Left hindlimb (tissue), 1 donor: Measurements from ENCODE around the gene UBAC2.
A peak's percentile ranks its signal among the peaks of the same experiment; 100 is the strongest.
"Not testable (repeated sequence)": the region's sequence is repeated elsewhere in the genome, so short reads cannot be mapped to it uniquely, and the experiment has no call there.

Source experiments
- DNase-seq: peaks from one replicate; pipeline ENCODE4 v3.0.0-alpha.2; 2018

The UBAC2 gene

DNA sequence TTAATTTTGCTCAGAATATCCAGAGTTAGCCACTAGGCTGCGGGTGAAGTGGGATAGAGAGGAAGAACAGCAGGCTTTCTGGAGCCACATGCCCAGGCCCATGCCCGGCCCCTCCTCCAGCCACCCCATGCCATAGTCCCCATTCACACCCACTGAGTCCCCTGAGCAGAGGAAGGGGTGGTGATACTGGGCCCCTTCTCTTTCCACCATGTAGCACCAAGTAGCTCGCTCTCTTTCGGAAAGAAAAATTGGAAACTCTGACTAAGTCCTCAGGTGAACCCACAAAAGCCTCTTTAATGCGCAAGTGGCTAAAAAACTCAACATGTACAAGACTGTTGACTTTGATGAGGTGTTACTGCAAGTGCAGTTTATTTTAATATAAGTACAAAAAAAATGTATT is 183.3 kb downstream of the UBAC2 start:
- DNase-seq: no peak

GRCh38 chr13:99384468-99384867 is 183.8 kb downstream of the UBAC2 start:
- no peak for DNase-seq

GRCh38 chr13:99385161-99385560 is 184.5 kb downstream of the UBAC2 start:
- no peak for DNase-seq

GRCh38 chr13:99385940-99386339 is 185.3 kb downstream of the UBAC2 start:
- no peak for DNase-seq

GRCh38 chr13:99386495-99386894 is 185.8 kb downstream of the UBAC2 start:
- no peak for DNase-seq

DNA sequence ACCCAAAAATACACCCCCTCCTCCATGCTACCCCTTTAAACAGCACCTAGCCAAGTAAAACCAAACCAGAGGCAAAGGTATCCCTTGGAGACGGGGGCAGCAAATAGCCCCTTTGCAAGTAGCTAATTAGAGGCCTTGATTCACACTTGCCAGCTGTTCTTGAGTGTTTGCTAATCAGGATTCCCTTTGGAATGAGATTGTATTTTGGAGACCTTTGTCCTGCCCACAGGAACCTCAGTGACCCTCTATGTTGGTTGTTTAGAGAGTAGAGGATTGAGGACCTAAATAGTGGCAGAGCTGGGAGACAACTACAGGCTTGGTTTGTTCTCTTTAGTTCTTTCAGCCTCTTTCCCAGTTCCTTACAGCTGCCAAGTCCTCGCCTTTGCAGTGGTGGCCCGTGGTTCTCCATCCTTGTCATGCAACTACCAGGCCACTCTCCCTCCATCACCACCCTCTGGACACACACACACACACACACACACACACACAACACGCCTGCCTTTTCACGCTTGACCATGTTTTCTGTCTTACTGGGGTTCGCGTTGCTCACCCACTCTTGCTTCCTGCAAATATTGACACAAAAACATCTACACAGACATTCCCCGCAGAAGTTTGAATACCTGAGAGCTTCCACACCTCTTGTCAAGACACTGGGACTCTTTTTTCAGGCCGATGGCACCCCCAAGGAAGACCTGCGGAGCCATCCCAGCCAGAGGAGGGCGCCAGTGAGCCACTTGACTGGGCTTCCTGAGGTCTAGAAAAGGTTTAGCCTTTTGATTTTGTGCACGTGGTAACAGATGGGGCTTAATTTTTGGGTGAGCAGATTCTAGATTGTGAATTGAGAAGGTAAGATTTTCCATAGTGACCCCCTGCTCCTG is 186.5 kb downstream of the UBAC2 start:
- DNase-seq: no peak

GRCh38 chr13:99388334-99388923 is 187.8 kb downstream of the UBAC2 start:
- no peak for DNase-seq

DNA sequence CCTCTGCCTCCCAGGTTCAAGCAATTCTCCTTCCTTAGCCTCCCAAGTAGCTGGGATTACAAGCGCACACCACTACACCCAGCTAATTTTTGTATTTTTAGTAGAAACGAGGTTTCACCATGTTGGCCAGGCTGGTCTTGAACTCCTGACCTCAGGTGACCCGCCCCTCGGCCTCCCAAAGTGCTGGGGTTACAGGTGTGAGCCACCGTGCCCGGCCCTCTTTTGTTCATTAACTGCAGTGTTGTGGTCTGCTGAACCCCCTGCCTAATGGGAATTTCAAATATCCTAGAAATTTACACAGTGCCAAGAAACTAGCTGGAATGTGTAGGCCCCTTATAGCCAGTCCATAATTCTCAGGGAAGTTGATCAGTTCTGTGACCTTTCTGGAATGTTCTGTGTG is 188.4 kb downstream of the UBAC2 start:
- DNase-seq: not testable (repeated sequence)

- DNase-seq: no peak
Measured at GRCh38 chr13:99389520-99390304, 189.1 kb downstream of the UBAC2 start.

DNA sequence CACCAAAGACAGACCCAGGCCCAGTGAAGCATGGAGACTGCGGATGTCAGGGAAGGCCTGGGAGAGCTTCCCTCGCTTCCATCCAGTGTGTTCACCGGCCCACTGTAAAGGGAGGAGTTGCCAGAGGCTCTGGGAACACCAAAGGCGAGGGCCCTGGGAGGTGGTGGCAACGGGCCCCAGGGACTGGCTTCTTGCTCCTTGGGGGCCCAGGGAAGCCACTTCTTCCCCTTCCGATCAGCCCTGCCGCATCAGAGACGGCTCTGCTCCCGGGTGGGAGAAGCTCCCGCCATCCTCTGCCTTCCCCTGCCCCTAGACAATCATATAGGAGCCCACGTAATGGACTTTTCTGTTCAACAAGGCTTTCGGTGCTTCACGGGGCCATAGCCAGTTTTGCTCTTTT is 189.9 kb downstream of the UBAC2 start:
- no peak for DNase-seq

- no peak for DNase-seq
Measured at GRCh38 chr13:99391781-99392469, 191.3 kb downstream of the UBAC2 start.

GRCh38 chr13:99392470-99393135 is 191.9 kb downstream of the UBAC2 start:
- no peak for DNase-seq

DNA sequence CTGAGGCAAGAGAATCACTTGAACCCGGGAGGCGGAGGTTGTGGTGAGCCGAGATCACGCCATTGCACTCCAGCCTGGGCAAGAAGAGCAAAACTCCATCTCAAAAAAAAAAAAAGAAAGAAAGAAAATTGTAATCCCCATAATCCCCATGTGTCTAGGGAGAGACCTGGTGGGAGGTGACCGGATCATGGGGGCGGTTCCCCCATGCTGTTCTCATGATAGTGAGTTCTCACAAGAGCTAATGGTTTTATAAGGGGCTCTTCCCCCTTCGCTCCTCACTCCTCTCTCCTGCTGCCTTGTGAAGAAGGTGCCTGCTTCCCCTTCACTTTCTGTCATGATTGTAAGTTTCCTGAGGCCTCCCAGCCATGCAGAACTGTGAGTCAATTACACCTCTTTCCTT is 192.7 kb downstream of the UBAC2 start:
- DNase-seq: not testable (repeated sequence)

DNA sequence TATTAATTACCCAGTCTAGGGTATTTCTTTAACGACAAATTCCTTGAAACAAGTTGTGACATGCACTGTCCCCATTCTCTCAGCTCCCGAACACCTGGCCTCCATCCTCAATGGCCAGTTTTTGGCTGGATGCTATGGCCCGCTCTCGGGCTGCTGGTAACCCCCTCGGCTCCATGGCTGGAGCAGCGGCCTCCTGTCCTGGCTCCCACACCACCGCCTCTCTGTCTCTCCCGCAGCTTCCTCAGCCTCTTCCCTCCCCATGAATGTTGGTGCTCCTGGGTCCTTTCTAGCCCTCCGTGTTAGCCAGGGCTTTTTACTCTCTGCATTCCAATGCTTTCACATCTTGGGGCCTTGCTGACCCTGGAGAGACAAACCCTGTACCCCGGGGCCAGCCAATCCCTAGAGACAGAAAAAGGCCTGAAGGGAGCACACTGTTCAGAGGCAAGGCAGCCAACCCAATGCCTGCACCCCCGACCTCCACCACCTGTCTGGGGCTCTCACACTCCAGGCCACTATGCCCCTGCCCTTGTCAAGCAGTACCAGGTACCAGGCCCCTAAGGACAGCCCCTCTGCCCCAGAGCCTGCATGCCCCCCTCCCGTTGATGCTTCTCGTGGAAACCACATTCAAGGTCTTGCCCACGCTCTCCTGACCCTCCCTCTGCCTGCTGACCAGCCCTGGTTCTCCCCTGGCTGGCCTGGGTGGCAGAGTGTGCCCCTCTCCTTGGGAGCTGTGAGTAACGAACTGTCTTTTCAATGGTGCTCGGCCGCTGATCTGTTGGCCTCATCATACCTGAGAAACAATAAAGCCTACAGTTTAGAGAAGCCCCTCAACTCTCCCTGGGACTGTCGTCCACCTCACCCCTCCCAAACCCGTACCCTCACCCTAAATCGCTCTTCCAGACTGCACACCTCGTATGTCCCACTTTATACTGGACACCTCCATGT is 193.4 kb downstream of the UBAC2 start:
- DNase-seq: peak; percentile 17

DNA sequence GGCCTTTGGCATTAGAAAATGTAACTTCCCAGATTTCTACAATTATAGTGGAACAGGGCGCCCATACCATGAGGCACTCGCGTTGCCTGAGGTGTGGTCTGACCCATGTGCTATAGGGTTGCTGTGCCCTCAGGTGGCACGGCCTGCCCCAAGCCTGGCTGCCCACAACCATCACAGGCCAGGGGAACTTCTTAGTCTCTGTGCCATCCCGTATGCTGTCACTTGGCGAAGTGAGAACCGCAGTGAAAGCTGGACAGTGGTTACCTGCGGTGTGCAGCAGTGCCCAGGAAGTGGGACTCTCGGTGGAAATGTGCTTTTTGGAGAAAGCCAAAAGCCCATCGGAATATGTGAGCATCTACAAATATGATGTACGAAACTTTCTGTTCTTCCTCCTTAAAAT is 194.8 kb downstream of the UBAC2 start:
- DNase-seq: no peak

DNA sequence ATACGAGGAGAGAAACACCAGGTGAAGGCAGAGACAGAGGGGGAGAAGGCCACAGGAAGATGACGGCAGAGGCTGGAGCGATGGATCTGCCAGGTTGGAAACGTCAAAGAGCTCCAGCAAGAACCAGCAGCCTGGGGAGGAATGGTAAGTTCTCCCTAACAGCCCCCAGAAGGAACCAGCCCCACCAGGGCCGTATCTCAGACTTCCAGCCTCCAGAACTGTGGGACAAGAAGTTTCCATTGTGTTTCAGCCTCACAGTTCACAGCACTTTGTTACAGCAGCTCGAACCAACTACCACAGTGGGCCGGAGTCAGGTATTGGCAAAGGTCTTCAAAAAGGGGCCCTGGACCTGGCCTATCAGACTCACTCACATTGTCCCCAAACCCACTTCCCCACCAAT is 195.8 kb downstream of the UBAC2 start:
- DNase-seq: no peak

- DNase-seq: no peak
Measured at GRCh38 chr13:99398071-99398470, 197.4 kb downstream of the UBAC2 start.

- no peak for DNase-seq
Measured at GRCh38 chr13:99398916-99399622, 198.4 kb downstream of the UBAC2 start.

DNA sequence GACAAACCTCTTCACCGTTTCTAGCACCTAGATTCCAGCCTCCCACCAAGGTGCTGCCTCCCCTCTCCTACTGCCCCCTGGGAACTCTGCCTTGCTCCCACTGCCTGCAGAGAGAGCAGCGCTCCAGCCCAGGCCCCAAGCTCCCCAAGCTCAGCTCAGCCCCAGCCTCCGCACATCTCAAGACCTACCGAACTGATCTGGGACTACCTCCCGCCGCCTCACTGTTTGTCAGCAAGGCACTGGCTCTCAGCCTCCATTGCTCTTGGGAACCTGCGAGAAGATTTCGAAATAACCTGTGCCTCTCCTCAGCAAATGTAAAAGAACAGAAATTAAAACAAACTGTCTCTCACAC is 198.9 kb downstream of the UBAC2 start:
- DNase-seq: no peak

- DNase-seq: no peak
Measured at GRCh38 chr13:99403458-99403971, 202.9 kb downstream of the UBAC2 start.
